Aorta (tissue), 5 donors: Measurements from ENCODE around the gene TMA7B. TPM values are rescaled to one million over a fixed set of nuclear protein-coding genes. Genes with fewer than 3 reads are reported as not detected.

ENCODE experiments used
- ATAC-seq: fragments of 200-7000 bp; cut with Tn5 transposase; one replicate; pipeline ENCODE4 v1.9.1; 2022; ENCODE audit warnings: moderate library complexity; ENCODE audit not compliant: low FRiP score
- DNase-seq, 2 donors: peaks; one replicate each; pipeline ENCODE4 v3.0.0-alpha.2; 2020
- H3K27ac ChIP-seq, 2 donors: one replicate each; pipeline ENCODE4 v1.5.1; 2013; ENCODE audit warnings: low read length in 2 of 2, mild to moderate bottlenecking in 2 of 2, moderate library complexity in 2 of 2, control low read depth in 1 of 2, inconsistent platforms in 1 of 2, low read depth in 1 of 2
- H3K27me3 ChIP-seq, 2 donors: one replicate each; pipeline ENCODE4 v1.6.1; 2013; ENCODE audit warnings: control low read depth in 1 of 2, low read length in 1 of 2, mild to moderate bottlenecking in 1 of 2, moderate library complexity in 1 of 2; ENCODE audit not compliant: insufficient read depth in 2 of 2, control insufficient read depth in 1 of 2
- H3K36me3 ChIP-seq, 2 donors: one replicate each; pipeline ENCODE4 v1.6.1; 2013; ENCODE audit warnings: control low read depth in 1 of 2, low read length in 1 of 2, mild to moderate bottlenecking in 1 of 2; ENCODE audit not compliant: insufficient read depth in 2 of 2, control insufficient read depth in 1 of 2
- H3K4me1 ChIP-seq, 2 donors: one replicate each; pipeline ENCODE4 v1.6.1; 2013; ENCODE audit warnings: low read length in 2 of 2, control low read depth in 1 of 2, mild to moderate bottlenecking in 1 of 2, moderate library complexity in 1 of 2; ENCODE audit not compliant: insufficient read depth in 2 of 2, control insufficient read depth in 1 of 2
- H3K4me3 ChIP-seq, 2 donors: one replicate each; pipeline ENCODE4 v1.5.1; 2013; ENCODE audit warnings: low read length in 2 of 2, control low read depth in 1 of 2, mild to moderate bottlenecking in 1 of 2
- H3K9me3 ChIP-seq: one replicate; pipeline ENCODE4 v1.6.1; 2013; ENCODE audit warnings: mild to moderate bottlenecking, low read length; ENCODE audit not compliant: control insufficient read depth
- WGBS, 2 donors: extraction: QIAGEN DNeasy Blood & Tissue Kit; methylation state at CpG; one replicate each; pipeline ENCODE4 v1.1.7; 2013; 5-methylcytosine and 5-hydroxymethylcytosine counted together
- intact Hi-C, 2 donors: fragments of 100-400 bp; cut with DNase I; formaldehyde crosslinking; loops; one replicate each; pipeline versions ENCODE4 v1.14.2 to v1.15.0; 2022
- long read RNA-seq, 2 donors: library from polyadenylated mRNA; unstranded; transcript quantifications; one replicate each; pipeline ENCODE4 v2.0.0, GENCODE V29; 2020 to 2021
- polyA plus RNA-seq, 2 donors: library from polyadenylated mRNA; stranded (reverse); fragments of 200-250 nt; gene quantifications; one replicate each; pipeline ENCODE4 v1.2.3, GENCODE V29; 2013
- total RNA-seq, 2 donors: library from RNA; stranded (reverse); fragmentation: NEBNext Ultra II Directional; extraction: Animal tissue kit (Norgen Biotek cat#: 25700); gene quantifications; one replicate each; pipeline ENCODE4 v1.2.1, GENCODE V29; 2021
- donor health status: healthy with polysubstance abuse.
- donor health status: Bipolar disorder and iron deficiency.
- donor health status: DM: no; HTN: no; CAD: no.
- donor health status: DM: no; HTN: no; CAD: no.
- donor health status: DM: yes; HTN: yes; CAD: no.

TMA7B gene
- total RNA-seq (under 1 TPM; 0.39 to 0.42 TPM), polyA plus RNA-seq (not detected)
- long read RNA-seq, donor 1, partial matches to known transcripts: 0 of 1 reads
- long read RNA-seq, donor 1, other reads (novel, unspliced or antisense): 1 of 1 reads
- long read RNA-seq, donor 2: 0 reads

DNA sequence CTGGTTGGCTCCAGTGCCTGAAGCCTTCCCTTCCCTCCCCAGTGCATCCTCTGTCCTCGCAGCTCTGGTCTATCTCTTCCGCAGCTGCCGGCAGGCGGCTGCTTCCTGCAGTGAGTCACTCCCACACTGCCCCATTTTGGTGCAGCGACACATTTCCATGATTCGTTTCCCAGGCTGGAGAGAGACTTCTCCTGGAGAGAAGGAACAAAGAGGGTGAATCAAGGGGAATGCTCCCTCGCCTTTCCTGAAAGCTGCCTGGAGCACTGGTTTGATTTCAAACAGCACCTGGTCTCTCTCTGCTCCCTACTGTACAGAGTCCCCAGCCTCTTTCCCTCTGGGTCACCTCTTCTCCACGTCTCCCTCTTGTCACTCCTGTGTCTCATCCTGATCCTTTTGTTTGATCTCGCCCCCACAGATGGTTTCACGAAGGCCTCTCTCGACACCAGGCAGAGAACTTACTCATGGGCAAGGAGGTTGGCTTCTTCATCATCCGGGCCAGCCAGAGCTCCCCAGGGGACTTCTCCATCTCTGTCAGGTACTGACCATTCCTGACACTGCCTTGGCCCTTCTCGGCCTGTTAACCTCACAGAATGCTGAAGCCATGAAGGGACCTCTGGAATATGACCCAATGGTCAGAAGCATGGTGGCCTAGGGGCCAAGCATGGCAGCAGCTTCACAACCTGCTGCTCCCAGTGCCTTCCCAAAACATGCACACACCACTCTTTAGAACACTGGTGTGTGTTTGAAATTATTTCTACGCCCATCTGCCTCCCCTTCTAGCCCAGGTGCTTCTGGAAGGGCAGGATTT lies at the start of gene TMA7B:
Gene TMA7B (plus strand): TSS at position 758 of the 808 bp plus-strand sequence. CDS start 3,978 bp downstream, outside the sequence.
- no peak for DNase-seq
- no peaks in the 10 kb centered on the region for H3K27me3 ChIP-seq
- H3K4me1 ChIP-seq: no peaks in the 10 kb centered on the region
- no peak within 1 kb of the TSS for H3K27ac ChIP-seq
- no peaks in the 10 kb centered on the region for H3K36me3 ChIP-seq
- no peak within 1 kb of the TSS for H3K4me3 ChIP-seq
- WGBS, 2 donors: 44 to 55% methylated on average over 13 to 14 of the region's 14 CpGs
- intact Hi-C loops: loop anchor here in 1 of 2 donors (1.0 kb wide), 1 partner anchor 15 kb away; no protein-coding TSS in a partner anchor
- no peaks in the 10 kb centered on the region for H3K9me3 ChIP-seq
- ATAC-seq: no peak

DNA sequence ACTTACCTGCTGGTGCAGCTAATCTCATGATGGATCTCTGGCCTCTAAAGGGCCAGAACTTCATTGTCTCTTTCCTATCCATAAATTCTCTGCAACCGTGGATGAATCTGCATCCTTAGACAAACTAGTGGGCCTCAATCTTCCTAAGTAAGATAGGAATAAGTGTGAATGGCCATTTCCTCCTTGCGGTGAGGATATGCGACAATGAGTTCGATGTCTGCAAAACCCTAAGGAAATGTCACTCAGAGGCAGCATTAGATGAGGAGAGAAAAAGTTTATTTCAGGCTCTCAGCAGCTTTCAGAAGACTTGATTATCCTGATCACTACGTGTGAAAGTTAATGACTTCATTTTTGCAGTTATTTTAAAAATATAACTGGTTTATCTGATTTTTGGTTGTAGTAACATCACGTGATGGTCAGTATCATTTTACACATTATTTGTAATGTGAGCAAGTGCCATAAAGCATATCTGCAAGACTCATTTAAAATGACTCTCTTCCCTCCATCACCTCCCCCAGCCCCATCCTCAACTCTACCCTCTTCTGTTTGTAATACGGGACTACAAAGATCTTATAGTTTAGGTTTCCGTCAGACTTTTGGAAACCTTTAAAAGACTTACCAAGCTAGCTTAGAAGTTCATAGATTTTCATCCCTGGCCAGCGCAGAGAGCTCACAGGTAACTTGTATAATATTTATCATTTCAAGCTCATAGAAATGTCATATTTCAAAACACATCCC lies 49.2 kb upstream of the TMA7B start:
- H3K36me3 ChIP-seq: no peaks in the 10 kb centered on the region
- no peaks in the 10 kb centered on the region for H3K4me1 ChIP-seq
- WGBS, 2 donors: 72 to 73% methylated on average over 9 of the region's 9 CpGs
- peaks cover 1% of the 10 kb centered on the region for H3K9me3 ChIP-seq
- DNase-seq: no peak
- intact Hi-C loops: no loop called here
- peaks cover 0 to 1% of the 10 kb centered on the region in 2 donors for H3K27me3 ChIP-seq
- H3K27ac ChIP-seq: no peak overlapping the region
- no peak for ATAC-seq
- H3K4me3 ChIP-seq: no peak overlapping the region

DNA sequence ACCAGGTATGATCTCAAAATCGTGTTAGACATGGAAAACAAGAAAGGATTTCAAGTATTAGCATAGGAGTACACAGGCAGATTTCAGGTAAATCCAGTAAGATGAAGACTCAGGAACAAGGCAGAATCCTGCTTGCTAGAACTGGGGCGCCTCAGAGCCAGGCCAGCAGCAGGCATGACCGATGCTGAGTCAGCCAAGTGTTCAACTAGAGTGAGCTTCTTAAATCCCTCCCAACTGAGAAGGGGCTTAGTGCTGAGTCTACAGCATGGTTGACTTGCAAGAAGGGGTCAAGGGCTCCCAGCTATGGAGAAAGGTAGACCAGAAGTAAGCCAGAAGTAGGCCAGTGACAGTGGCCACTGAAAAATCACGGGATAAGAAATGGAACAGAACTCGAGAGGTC lies 46.9 kb upstream of the TMA7B start:
- DNase-seq: no peak
- Histone ChIP-seq H3K4me1 (no peaks in the 10 kb centered on the region), H3K27ac (no peak overlapping the region), H3K27me3 (peaks cover 0 to 1% of the 10 kb centered on the region in 2 donors), H3K36me3 (no peaks in the 10 kb centered on the region), H3K9me3 (peaks cover 1% of the 10 kb centered on the region), H3K4me3 (no peak overlapping the region)
- ATAC-seq: no peak
- WGBS, 2 donors: 81 to 82% methylated on average over 5 of the region's 5 CpGs
- intact Hi-C loops: no loop called here

DNA sequence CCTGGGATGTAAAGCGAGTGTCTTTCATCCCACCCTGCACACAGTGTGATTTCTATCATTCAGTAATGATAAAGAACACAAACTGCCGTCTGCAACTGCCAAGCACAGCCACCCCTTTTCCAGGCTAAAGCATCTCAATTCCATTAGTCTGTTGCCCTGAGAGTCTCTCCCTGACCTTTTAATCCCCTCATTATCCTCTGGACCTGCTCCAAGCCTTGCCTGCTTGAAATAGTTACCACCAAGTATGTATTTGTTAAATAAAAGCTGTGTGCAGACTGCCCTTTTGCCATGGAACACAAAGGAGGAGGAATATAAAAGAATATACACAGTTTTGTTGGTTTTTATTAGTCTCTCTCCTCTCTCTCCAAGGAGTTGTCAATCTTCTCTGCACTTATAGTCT lies 46.3 kb upstream of the TMA7B start:
- Histone ChIP-seq H3K36me3 (no peaks in the 10 kb centered on the region), H3K4me1 (no peaks in the 10 kb centered on the region), H3K27me3 (peaks cover 0 to 1% of the 10 kb centered on the region in 2 donors), H3K9me3 (peaks cover 1% of the 10 kb centered on the region), H3K4me3 (no peak overlapping the region), H3K27ac (no peak overlapping the region)
- no peak for ATAC-seq
- 41 to 44% methylated on average over 2 of the region's 2 CpGs for WGBS, 2 donors
- no peak for DNase-seq
- intact Hi-C loops: no loop called here

DNA sequence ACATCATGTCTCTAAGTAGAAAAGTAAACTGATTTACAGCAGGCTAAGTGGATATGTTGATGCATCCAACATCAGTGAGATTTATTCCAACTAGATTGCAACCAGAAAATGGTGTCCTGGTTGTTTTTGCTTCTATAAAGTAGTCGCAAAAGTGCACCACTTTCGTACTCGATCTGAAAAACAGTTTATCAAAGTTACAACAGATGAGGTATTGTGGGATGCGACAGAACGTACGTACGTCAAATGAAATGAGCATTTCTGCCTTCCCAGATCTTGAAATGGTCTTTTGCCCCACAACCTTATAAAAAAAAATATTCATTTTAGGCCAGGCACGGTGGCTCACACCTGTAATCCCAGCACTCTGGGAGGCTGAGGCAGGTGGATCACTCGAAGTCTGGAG lies 45.6 kb upstream of the TMA7B start:
- Histone ChIP-seq H3K27me3 (peaks cover 0 to 1% of the 10 kb centered on the region in 2 donors), H3K4me1 (no peaks in the 10 kb centered on the region), H3K9me3 (peaks cover 1% of the 10 kb centered on the region), H3K4me3 (no peak overlapping the region), H3K36me3 (no peaks in the 10 kb centered on the region), H3K27ac (no peak overlapping the region)
- WGBS, 2 donors: 87 to 91% methylated on average over 9 of the region's 9 CpGs
- ATAC-seq (no peak), DNase-seq (no peak)
- intact Hi-C loops: no loop called here

DNA sequence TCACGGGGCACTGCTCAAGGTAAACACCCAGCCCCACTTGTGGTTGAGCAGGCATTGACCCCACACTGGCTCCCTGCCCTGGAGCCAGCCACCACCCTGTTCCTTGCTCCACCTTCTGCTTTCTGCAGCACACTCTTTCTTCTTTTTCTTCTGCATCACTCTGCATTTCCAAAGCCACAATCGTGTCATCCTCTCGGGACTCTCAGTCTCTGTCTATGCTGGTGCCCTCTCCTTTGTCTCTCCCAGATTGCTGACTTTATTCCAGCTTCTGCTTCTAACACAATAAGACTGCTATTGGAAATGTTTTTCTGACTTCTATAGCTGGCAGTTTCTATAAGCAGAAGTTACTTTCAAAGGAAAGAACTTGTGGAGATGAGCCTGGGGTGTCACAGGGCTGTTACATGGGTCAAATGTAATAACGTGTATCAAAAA lies 44.9 kb upstream of the TMA7B start:
- no peak overlapping the region for H3K27ac ChIP-seq
- H3K9me3 ChIP-seq: no peaks in the 10 kb centered on the region
- ATAC-seq (no peak), DNase-seq (no peak)
- no peak overlapping the region for H3K4me3 ChIP-seq
- H3K36me3 ChIP-seq: no peaks in the 10 kb centered on the region
- H3K27me3 ChIP-seq: peaks cover 0 to 1% of the 10 kb centered on the region in 2 donors
- H3K4me1 ChIP-seq: no peaks in the 10 kb centered on the region
- intact Hi-C loops: no loop called here
- 40 to 46% methylated on average over 4 of the region's 4 CpGs for WGBS, 2 donors

DNA sequence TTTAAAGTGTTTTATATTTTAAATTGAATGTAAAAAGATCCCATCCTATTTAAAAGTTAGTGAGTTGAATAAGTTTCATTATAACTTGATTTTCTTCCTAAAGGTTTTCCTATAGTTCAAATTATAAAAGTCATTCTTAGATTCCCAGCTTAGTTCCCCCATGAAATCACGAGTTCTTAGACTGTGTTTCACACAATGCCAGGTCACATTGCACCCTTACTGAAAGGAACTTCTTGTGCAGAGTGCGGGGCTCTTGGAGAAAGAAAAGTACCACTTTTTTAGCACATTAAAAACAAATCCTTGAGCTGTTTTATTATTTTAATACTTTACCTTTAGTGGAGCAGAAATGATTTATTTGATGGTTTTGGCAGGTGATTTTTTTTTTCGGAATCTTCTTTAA lies 43.7 kb upstream of the TMA7B start:
- ATAC-seq (no peak), DNase-seq (no peak)
- H3K4me1 ChIP-seq: no peaks in the 10 kb centered on the region
- no peaks in the 10 kb centered on the region for H3K9me3 ChIP-seq
- intact Hi-C loops: no loop called here
- WGBS, 2 donors: 68 to 73% methylated on average over 3 of the region's 3 CpGs
- H3K4me3 ChIP-seq: no peak overlapping the region
- no peaks in the 10 kb centered on the region for H3K27me3 ChIP-seq
- H3K36me3 ChIP-seq: no peaks in the 10 kb centered on the region
- no peak overlapping the region for H3K27ac ChIP-seq

DNA sequence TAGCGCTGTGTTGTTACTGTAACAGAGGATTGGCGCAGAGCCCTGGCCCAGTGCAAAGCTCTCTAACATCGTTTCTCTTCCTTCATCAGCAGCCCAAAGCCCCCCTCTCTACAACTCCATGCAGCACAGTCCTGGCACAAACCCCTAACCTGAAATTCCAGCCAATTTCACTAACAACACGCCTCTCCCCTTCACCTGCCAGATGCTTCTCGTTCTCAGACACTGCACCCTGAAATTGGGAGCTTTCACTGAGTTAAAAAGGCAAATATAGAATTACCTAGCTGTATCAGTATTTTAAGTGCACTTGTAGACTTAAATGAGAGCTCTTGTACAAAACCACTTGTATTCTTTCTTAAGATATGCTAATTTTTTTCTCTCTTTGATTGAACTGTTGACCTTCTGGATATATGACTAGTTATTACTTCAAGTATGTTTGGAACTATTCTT lies 43.0 kb upstream of the TMA7B start:
- DNase-seq (no peak), ATAC-seq (no peak)
- WGBS, 2 donors: 58 to 62% methylated on average over 5 of the region's 5 CpGs
- intact Hi-C loops: no loop called here
- Histone ChIP-seq H3K4me1 (no peaks in the 10 kb centered on the region), H3K27ac (no peak overlapping the region), H3K4me3 (no peak overlapping the region), H3K27me3 (no peaks in the 10 kb centered on the region), H3K9me3 (no peaks in the 10 kb centered on the region), H3K36me3 (no peaks in the 10 kb centered on the region)
